ENCODE data around the gene PLEKHH1.
A peak's percentile ranks its signal among the peaks of the same experiment; 100 is the strongest.

The PLEKHH1 gene

GRCh38 chr14:67532998-67533753 is at the start of gene PLEKHH1:
Gene PLEKHH1, plus strand, starts transcription at chr14:67533290. Its CDS starts 8,578 bp downstream, at chr14:67541868.
- DNase-seq (ENCODE audit: low spot score), result peak; percentile 77

GRCh38 chr14:67483579-67484285 is 49.4 kb upstream of the PLEKHH1 start:
- no peak for DNase-seq (ENCODE audit: low spot score)

- DNase-seq (ENCODE audit: low spot score), result no peak
Observed at GRCh38 chr14:67485501-67486095, 47.5 kb upstream of the PLEKHH1 start.

- DNase-seq (ENCODE audit: low spot score), result no peak
Observed at GRCh38 chr14:67486890-67487289, 46.2 kb upstream of the PLEKHH1 start.

GRCh38 chr14:67487332-67487731 is 45.8 kb upstream of the PLEKHH1 start:
- DNase-seq (ENCODE audit: low spot score), result no peak

- DNase-seq (ENCODE audit: low spot score), result no peak
Observed at GRCh38 chr14:67487937-67488893, 44.9 kb upstream of the PLEKHH1 start, which contains the start of gene TMEM229B. Gene TMEM229B, minus strand, starts transcription at chr14:67488721. Its CDS starts 14,798 bp downstream, at chr14:67473923.

- DNase-seq (ENCODE audit: low spot score), result no peak
Observed at GRCh38 chr14:67490196-67490595, 42.9 kb upstream of the PLEKHH1 start.

- no peak for DNase-seq (ENCODE audit: low spot score)
Observed at GRCh38 chr14:67491285-67491684, 41.8 kb upstream of the PLEKHH1 start.

GRCh38 chr14:67491741-67492507 is 41.2 kb upstream of the PLEKHH1 start:
- no peak for DNase-seq (ENCODE audit: low spot score)

GRCh38 chr14:67492538-67492937 is 40.6 kb upstream of the PLEKHH1 start:
- no peak for DNase-seq (ENCODE audit: low spot score)

GRCh38 chr14:67493092-67493717 is 39.9 kb upstream of the PLEKHH1 start:
- no peak for DNase-seq (ENCODE audit: low spot score)

- no peak for DNase-seq (ENCODE audit: low spot score)
Observed at GRCh38 chr14:67495827-67496226, 37.3 kb upstream of the PLEKHH1 start.

- no peak for DNase-seq (ENCODE audit: low spot score)
Observed at GRCh38 chr14:67497216-67497615, 35.9 kb upstream of the PLEKHH1 start.

- no peak for DNase-seq (ENCODE audit: low spot score)
Observed at GRCh38 chr14:67497716-67498115, 35.4 kb upstream of the PLEKHH1 start.

- no peak for DNase-seq (ENCODE audit: low spot score)
Observed at GRCh38 chr14:67500981-67501380, 32.1 kb upstream of the PLEKHH1 start.

GRCh38 chr14:67501670-67502069 is 31.4 kb upstream of the PLEKHH1 start:
- no peak for DNase-seq (ENCODE audit: low spot score)

GRCh38 chr14:67502867-67503266 is 30.2 kb upstream of the PLEKHH1 start:
- DNase-seq (ENCODE audit: low spot score), result no peak

GRCh38 chr14:67503331-67503730 is 29.8 kb upstream of the PLEKHH1 start:
- no peak for DNase-seq (ENCODE audit: low spot score)

GRCh38 chr14:67505254-67505653 is 27.8 kb upstream of the PLEKHH1 start:
- no peak for DNase-seq (ENCODE audit: low spot score)

- no peak for DNase-seq (ENCODE audit: low spot score)
Observed at GRCh38 chr14:67508956-67509355, 24.1 kb upstream of the PLEKHH1 start.

- no peak for DNase-seq (ENCODE audit: low spot score)
Observed at GRCh38 chr14:67510121-67510520, 23.0 kb upstream of the PLEKHH1 start.
